DND-41 (cell line): ENCODE data around the gene USP10.

Source experiments
- EZH2 ChIP-seq: IDR thresholded peaks from 3 replicates; pipeline ENCODE4 v1.6.1; 2012; ENCODE audit warnings: borderline replicate concordance, low read depth, mild to moderate bottlenecking, moderate library complexity, low read length, inconsistent platforms; ENCODE audit not compliant: severe bottlenecking
- TF ChIP-seq, protein P1 (sequence below): IDR thresholded peaks from 2 replicates; pipeline ENCODE4 v1.5.1; 2012; ENCODE audit warnings: borderline replicate concordance, low read length, moderate library complexity, mild to moderate bottlenecking; ENCODE audit not compliant: poor library complexity, severe bottlenecking; ENCODE audit errors: extremely low read depth

DNA sequence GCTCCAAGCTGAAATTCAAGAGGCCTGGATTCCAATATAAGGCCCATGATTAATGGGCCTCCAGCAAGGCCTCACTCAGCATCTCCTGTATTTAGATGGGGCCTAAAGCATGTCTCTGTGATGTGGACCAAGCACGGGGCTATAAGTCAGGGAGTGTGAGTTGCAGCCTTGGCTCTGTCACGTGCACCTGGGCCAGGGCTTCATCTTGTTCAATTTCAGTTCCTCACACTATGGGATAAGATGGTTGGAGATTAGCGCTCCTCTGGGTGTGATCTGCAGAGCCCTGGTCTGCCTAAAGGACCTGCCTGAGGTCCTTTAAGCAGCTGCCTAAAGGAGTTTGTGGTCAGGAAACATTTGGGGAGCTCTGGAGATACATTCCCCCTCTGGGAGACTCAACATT, 26.2 kb upstream of the USP10 start:
- TF ChIP-seq, protein P1, sequence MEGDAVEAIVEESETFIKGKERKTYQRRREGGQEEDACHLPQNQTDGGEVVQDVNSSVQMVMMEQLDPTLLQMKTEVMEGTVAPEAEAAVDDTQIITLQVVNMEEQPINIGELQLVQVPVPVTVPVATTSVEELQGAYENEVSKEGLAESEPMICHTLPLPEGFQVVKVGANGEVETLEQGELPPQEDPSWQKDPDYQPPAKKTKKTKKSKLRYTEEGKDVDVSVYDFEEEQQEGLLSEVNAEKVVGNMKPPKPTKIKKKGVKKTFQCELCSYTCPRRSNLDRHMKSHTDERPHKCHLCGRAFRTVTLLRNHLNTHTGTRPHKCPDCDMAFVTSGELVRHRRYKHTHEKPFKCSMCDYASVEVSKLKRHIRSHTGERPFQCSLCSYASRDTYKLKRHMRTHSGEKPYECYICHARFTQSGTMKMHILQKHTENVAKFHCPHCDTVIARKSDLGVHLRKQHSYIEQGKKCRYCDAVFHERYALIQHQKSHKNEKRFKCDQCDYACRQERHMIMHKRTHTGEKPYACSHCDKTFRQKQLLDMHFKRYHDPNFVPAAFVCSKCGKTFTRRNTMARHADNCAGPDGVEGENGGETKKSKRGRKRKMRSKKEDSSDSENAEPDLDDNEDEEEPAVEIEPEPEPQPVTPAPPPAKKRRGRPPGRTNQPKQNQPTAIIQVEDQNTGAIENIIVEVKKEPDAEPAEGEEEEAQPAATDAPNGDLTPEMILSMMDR = no peak
- no peak for TF ChIP-seq EZH2
